ENCODE measurements around the gene CEP57.

The CEP57 gene

DNA sequence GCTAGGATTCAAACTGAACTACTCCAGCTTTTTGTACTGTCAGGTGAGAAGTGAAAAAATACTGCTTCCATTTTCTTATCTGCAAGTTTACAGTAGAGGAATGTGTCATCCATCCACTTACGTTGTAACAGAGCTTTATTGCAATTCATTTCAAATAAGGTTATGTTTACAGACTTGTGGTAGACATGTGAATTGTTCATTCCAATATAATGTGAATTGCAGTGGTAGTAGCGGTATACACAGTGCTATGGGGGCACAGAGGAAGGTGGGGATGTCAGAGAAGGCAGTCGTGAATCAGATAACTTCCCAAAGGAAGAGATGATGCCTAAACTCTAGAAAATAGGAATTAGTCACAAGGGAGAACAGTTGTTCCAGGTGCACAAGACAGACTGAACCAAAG lies 42.5 kb downstream of the CEP57 start:
- Histone ChIP-seq H3K4me1 (ENCODE audit: control insufficient read depth, insufficient read depth, low read length) (no peaks in the 10 kb centered on the region), H3K36me3 (ENCODE audit: control insufficient read depth in 2 of 2, insufficient read depth in 1 of 2, low read length in 2 of 2) (peaks cover 0 to 82% of the 10 kb centered on the region in 2 experiments; a peak in 2 of 3 replicates), H3K9me3 (ENCODE audit: control insufficient read depth, insufficient read depth, low read depth, low read length) (no peaks in the 10 kb centered on the region), H3K27ac (ENCODE audit: extremely low read depth, low read depth, low read length) (no peak overlapping the region), H3K4me3 (ENCODE audit: low read depth, low read length) (no peak overlapping the region)
- ChIA-PET POLR2A (no interaction called here), CTCF (interaction anchor here (0.7 to 1.9 kb wide), 3 partner anchors 16 to 679 kb away, joined by 4 to 6 read pairs (median 5); partner anchors contain the start of gene MAML2)
- TF ChIP-seq OSR2 (tag by site-specific recombination; IDR thresholded peaks at IDR 0.05) = 0 out of 2 replicates have a peak, but pooled peaks have one; percentile 28
- no peak for TF ChIP-seq ZNF843 (tag by site-specific recombination; IDR thresholded peaks at IDR 0.05)

- TF ChIP-seq ZNF423 (tag by site-specific recombination; IDR thresholded peaks at IDR 0.05) (no peak), ZNF558 (tag by site-specific recombination; IDR thresholded peaks at IDR 0.05) (no peak), ZNF677 (tag by site-specific recombination; IDR thresholded peaks at IDR 0.05) (no peak), PRDM2 (tag by site-specific recombination; IDR thresholded peaks at IDR 0.05; ENCODE audit: borderline replicate concordance) (no peak), ZFP69B (tag by site-specific recombination; IDR thresholded peaks at IDR 0.05) (no peak), ZNF624 (tag by site-specific recombination; IDR thresholded peaks at IDR 0.05) (no peak), ZSCAN4 (tag by site-specific recombination; IDR thresholded peaks at IDR 0.05) (no peak), ZNF292 (tag by site-specific recombination; IDR thresholded peaks at IDR 0.05; ENCODE audit: borderline replicate concordance, low read depth) (no peak), ZNF521 (tag by site-specific recombination; IDR thresholded peaks at IDR 0.05) (no peak), ZNF169 (tag by site-specific recombination; IDR thresholded peaks at IDR 0.05) (no peak), ZNF626 (tag by site-specific recombination; IDR thresholded peaks at IDR 0.05) (no peak), ZIC2 (tag by site-specific recombination; IDR thresholded peaks at IDR 0.05) (no peak), BCL11B (tag by site-specific recombination; IDR thresholded peaks at IDR 0.05; ENCODE audit: low read depth) (no peak), FEZF1 (tag by site-specific recombination; IDR thresholded peaks at IDR 0.05) (no peak), ZNF354C (tag by site-specific recombination; IDR thresholded peaks at IDR 0.05; ENCODE audit: borderline replicate concordance, low read depth) (no peak)
- TF ChIP-seq, protein P1, sequence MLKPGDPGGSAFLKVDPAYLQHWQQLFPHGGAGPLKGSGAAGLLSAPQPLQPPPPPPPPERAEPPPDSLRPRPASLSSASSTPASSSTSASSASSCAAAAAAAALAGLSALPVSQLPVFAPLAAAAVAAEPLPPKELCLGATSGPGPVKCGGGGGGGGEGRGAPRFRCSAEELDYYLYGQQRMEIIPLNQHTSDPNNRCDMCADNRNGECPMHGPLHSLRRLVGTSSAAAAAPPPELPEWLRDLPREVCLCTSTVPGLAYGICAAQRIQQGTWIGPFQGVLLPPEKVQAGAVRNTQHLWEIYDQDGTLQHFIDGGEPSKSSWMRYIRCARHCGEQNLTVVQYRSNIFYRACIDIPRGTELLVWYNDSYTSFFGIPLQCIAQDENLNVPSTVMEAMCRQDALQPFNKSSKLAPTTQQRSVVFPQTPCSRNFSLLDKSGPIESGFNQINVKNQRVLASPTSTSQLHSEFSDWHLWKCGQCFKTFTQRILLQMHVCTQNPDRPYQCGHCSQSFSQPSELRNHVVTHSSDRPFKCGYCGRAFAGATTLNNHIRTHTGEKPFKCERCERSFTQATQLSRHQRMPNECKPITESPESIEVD (tag by site-specific recombination; IDR thresholded peaks at IDR 0.05) = no peak
- TF ChIP-seq, protein P2, sequence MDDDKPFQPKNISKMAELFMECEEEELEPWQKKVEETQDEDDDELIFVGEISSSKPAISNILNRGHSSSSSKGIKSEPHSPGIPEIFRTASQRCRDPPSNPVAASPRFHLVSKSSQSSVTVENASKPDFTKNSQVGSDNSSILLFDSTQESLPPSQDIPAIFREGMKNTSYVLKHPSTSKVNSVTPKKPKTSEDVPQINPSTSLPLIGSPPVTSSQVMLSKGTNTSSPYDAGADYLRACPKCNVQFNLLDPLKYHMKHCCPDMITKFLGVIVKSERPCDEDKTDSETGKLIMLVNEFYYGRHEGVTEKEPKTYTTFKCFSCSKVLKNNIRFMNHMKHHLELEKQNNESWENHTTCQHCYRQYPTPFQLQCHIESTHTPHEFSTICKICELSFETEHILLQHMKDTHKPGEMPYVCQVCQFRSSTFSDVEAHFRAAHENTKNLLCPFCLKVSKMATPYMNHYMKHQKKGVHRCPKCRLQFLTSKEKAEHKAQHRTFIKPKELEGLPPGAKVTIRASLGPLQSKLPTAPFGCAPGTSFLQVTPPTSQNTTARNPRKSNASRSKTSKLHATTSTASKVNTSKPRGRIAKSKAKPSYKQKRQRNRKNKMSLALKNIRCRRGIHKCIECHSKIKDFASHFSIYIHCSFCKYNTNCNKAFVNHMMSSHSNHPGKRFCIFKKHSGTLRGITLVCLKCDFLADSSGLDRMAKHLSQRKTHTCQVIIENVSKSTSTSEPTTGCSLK (tag by site-specific recombination; IDR thresholded peaks at IDR 0.05) = no peak
- CTCF ChIA-PET = interaction anchor here (1.2 to 1.9 kb wide), 4 partner anchors 12 to 560 kb away, joined by 4 to 6 read pairs (median 5); partner anchors contain the start of gene MAML2
- peaks cover 0 to 83% of the 10 kb centered on the region in 2 experiments; a peak in 2 of 3 replicates for H3K36me3 ChIP-seq (ENCODE audit: control insufficient read depth in 2 of 2, insufficient read depth in 1 of 2, low read length in 2 of 2)
These were observed 43.1 kb downstream of the CEP57 start for GRCh38 chr11:95833378-95833777.

More at GRCh38 chr11:95833378-95833777, 43.1 kb downstream of the CEP57 start:
- POLR2A ChIA-PET = no interaction called here
- Histone ChIP-seq H3K4me3 (ENCODE audit: low read depth, low read length) (no peak overlapping the region), H3K4me1 (ENCODE audit: control insufficient read depth, insufficient read depth, low read length) (no peaks in the 10 kb centered on the region), H3K27ac (ENCODE audit: extremely low read depth, low read depth, low read length) (no peak overlapping the region), H3K9me3 (ENCODE audit: control insufficient read depth, insufficient read depth, low read depth, low read length) (no peaks in the 10 kb centered on the region)
